Measurements from ENCODE around the gene SLC38A11.

SLC38A11 gene

GRCh38 chr2:164969909-164970690, 14.8 kb upstream of the SLC38A11 start:
- DNase-seq: no peak

GRCh38 chr2:164967781-164968228, 12.5 kb upstream of the SLC38A11 start:
- no peak for DNase-seq

- DNase-seq: no peak
Measured at GRCh38 chr2:164967361-164967760, 12.0 kb upstream of the SLC38A11 start.

GRCh38 chr2:164964700-164965099, 9.4 kb upstream of the SLC38A11 start:
- DNase-seq: no peak

GRCh38 chr2:164960159-164960558, 4.8 kb upstream of the SLC38A11 start:
- peak; percentile 11 for DNase-seq

- DNase-seq: peak; percentile 74
Measured at GRCh38 chr2:164954186-164954585, 1.1 kb downstream of the SLC38A11 start.

- DNase-seq: peak; percentile 65
Measured at GRCh38 chr2:164953279-164953678, 2.0 kb downstream of the SLC38A11 start.

GRCh38 chr2:164952057-164952702, 3.1 kb downstream of the SLC38A11 start:
- DNase-seq: peak; percentile 74

- no peak for DNase-seq
Measured at GRCh38 chr2:164948540-164948939, 6.8 kb downstream of the SLC38A11 start.

- no peak for DNase-seq
Measured at GRCh38 chr2:164947281-164947680, 8.0 kb downstream of the SLC38A11 start.

- DNase-seq: peak; percentile 64
Measured at GRCh38 chr2:164943289-164943688, 12.0 kb downstream of the SLC38A11 start.

- DNase-seq: peak; percentile 80
Measured at GRCh38 chr2:164937864-164938401, 17.4 kb downstream of the SLC38A11 start.

- peak; percentile 93 for DNase-seq
Measured at GRCh38 chr2:164935118-164936101, 19.9 kb downstream of the SLC38A11 start.

GRCh38 chr2:164934401-164935117, 20.8 kb downstream of the SLC38A11 start:
- peak; percentile 71 for DNase-seq

- peak; percentile 92 for DNase-seq
Measured at GRCh38 chr2:164933671-164934189, 21.6 kb downstream of the SLC38A11 start.

- DNase-seq: no peak
Measured at GRCh38 chr2:164932377-164932776, 22.9 kb downstream of the SLC38A11 start.

- no peak for DNase-seq
Measured at GRCh38 chr2:164928101-164928673, 27.1 kb downstream of the SLC38A11 start.

GRCh38 chr2:164922134-164922533, 33.2 kb downstream of the SLC38A11 start:
- DNase-seq: peak; percentile 95

GRCh38 chr2:164920430-164920829, 34.9 kb downstream of the SLC38A11 start:
- DNase-seq: peak; percentile 85

GRCh38 chr2:164917296-164917903, 37.9 kb downstream of the SLC38A11 start:
- peak; percentile 82 for DNase-seq

GRCh38 chr2:164915566-164915965, 39.8 kb downstream of the SLC38A11 start:
- no peak for DNase-seq
